GM12878 (cell line): ENCODE results near the gene COQ8B. TPM values are rescaled to one million over a fixed set of nuclear protein-coding genes. Genes with fewer than 3 reads are reported as not detected.

ENCODE experiments used
- ATAC-seq: fragments of 200-7000 bp; cut with Tn5 transposase; 3 replicates; pipeline ENCODE4 v1.9.1; 2020; ENCODE audit warnings: mild to moderate bottlenecking, moderate library complexity
- BruUV-seq: library from RNA; stranded (reverse); fragments of 400-500 nt; replicated peaks from 2 replicates; lab custom pipeline; 2021; lab: Mats Ljungman, UMichigan
- CTCF ChIA-PET: fragments of 300-600 bp; sonication (Branson Sonifier 250); formaldehyde crosslinking; extraction: SDS; loops from one replicate; lab custom pipeline; 2021; ENCODE audit warnings: inconsistent platforms; lab: Yijun Ruan, JAX
- POLR2A ChIA-PET: fragments of 350-600 bp; formaldehyde crosslinking; extraction: SDS; loops from one replicate; lab custom pipeline; 2021; ENCODE audit warnings: inconsistent platforms; lab: Charles Lee
- RAD21 ChIA-PET: fragments of 300-600 bp; sonication (Branson Sonifier 250); formaldehyde crosslinking; loops from one replicate; lab custom pipeline; 2023; ENCODE audit warnings: antibody characterized with exemption; ENCODE audit not compliant: unreplicated experiment; lab: Charles Lee
- SMC1A ChIA-PET: fragments of 300-600 bp; sonication (Branson Sonifier 250); formaldehyde crosslinking; loops from one replicate; lab custom pipeline; 2023; ENCODE audit not compliant: unreplicated experiment, uncharacterized antibody; lab: Charles Lee
- DNase-seq: peaks from one replicate; pipeline ENCODE4 v3.0.0-alpha.2; 2011; ENCODE audit warnings: low read depth, low spot score
- FAIRE-seq: peaks from 3 replicates; lab custom pipeline; 2011; peaks lifted over from hg19 to GRCh38; lab: Jason Lieb, UNC
- H2AFZ ChIP-seq: 2 replicates; pipeline ENCODE4 v1.6.0; 2011; ENCODE audit warnings: low read depth, low read length, control low read depth; ENCODE audit not compliant: control insufficient read depth
- H3K27ac ChIP-seq: 2 replicates; pipeline ENCODE4 v1.5.1; 2011; ENCODE audit warnings: control low read depth; ENCODE audit not compliant: control insufficient read depth, insufficient read depth
- H3K27me3 ChIP-seq, 2 experiments: replicated peaks in 1 of 2; 2 replicates each; pipeline versions ENCODE4 v1.6.0 to v1.6.1; 2011; ENCODE audit warnings: low read length in 1 of 2; ENCODE audit not compliant: control insufficient read depth in 2 of 2, insufficient read depth in 2 of 2
- H3K36me3 ChIP-seq, 2 experiments: 2 replicates each; pipeline ENCODE4 v1.5.1; 2011; ENCODE audit warnings: low read length in 1 of 2; ENCODE audit not compliant: control insufficient read depth in 2 of 2, insufficient read depth in 2 of 2
- H3K4me1 ChIP-seq: 2 replicates; pipeline ENCODE4 v1.6.1; 2011; ENCODE audit warnings: mild to moderate bottlenecking, low read length, moderate library complexity, mixed read lengths; ENCODE audit not compliant: control insufficient read depth, insufficient read depth
- H3K4me2 ChIP-seq: 2 replicates; pipeline ENCODE4 v1.6.0; 2011; ENCODE audit warnings: control low read depth; ENCODE audit not compliant: control insufficient read depth, insufficient read depth
- H3K4me3 ChIP-seq: fragments of 200-600 bp; sonication (generic); 2 replicates; pipeline ENCODE4 v1.5.1; 2016
- H3K79me2 ChIP-seq: 2 replicates; pipeline ENCODE4 v1.6.0; 2011; ENCODE audit warnings: low read length; ENCODE audit not compliant: control insufficient read depth, insufficient read depth
- H3K9ac ChIP-seq: 2 replicates; pipeline ENCODE4 v1.8.0; 2011; ENCODE audit warnings: low read length, control low read depth, mixed read lengths; ENCODE audit not compliant: control insufficient read depth, insufficient read depth
- H3K9me3 ChIP-seq: replicated peaks from 3 replicates; pipeline ENCODE4 v1.5.1; 2011; ENCODE audit warnings: mild to moderate bottlenecking, low read length; ENCODE audit not compliant: control insufficient read depth, insufficient read depth
- H4K20me1 ChIP-seq: 2 replicates; pipeline ENCODE4 v1.6.0; 2011; ENCODE audit not compliant: control insufficient read depth, insufficient read depth
- BCL11A ChIP-seq: IDR thresholded peaks from 2 replicates; pipeline ENCODE4 v1.6.1; 2011; ENCODE audit warnings: low read depth, low read length
- BHLHE40 ChIP-seq, 2 experiments: fragments of 450-650 bp in 1 of 2; IDR thresholded peaks; 2 replicates each; pipeline ENCODE4 v1.6.1; 2011 to 2017; ENCODE audit warnings: low read depth in 2 of 2, borderline replicate concordance in 1 of 2, improper control_type of control experiment in 1 of 2, low read length in 1 of 2, mild to moderate bottlenecking in 1 of 2
- BMI1 ChIP-seq: fragments of 450-650 bp; IDR thresholded peaks from 2 replicates; pipeline ENCODE4 v1.6.1; 2016; ENCODE audit warnings: mild to moderate bottlenecking, moderate library complexity, borderline replicate concordance
- CEBPB ChIP-seq, 2 experiments: fragments of 150-350 bp in 1 of 2; IDR thresholded peaks; 2 replicates each; pipeline ENCODE4 v1.6.1; 2012 to 2014; ENCODE audit warnings: low read depth in 2 of 2, low read length in 2 of 2, borderline replicate concordance in 1 of 2, inconsistent platforms in 1 of 2
- KLF5 ChIP-seq: fragments of 450-650 bp; IDR thresholded peaks from 2 replicates; pipeline ENCODE4 v1.6.1; 2014; ENCODE audit warnings: mild to moderate bottlenecking; ENCODE audit not compliant: partially characterized antibody
- RUNX3 ChIP-seq: IDR thresholded peaks from 2 replicates; pipeline ENCODE4 v1.6.1; 2012; ENCODE audit warnings: low read length, inconsistent platforms
- SIN3A ChIP-seq: IDR thresholded peaks from 2 replicates; pipeline ENCODE4 v1.6.1; 2012; ENCODE audit warnings: low read depth, low read length, improper control_type of control experiment
- ZNF24 ChIP-seq: fragments of 450-650 bp; IDR thresholded peaks from 2 replicates; pipeline ENCODE4 v1.6.1; 2017; ENCODE audit warnings: antibody characterized with exemption, mild to moderate bottlenecking
- WGBS: methylation state at CpG from one replicate; pipeline ENCODE4 v1.1.6; 2016; ENCODE audit warnings: low lambda C conversion rate; ENCODE audit not compliant: insufficient replicate concordance, insufficient coverage; ENCODE audit errors: missing lambda C conversion rate; 5-methylcytosine and 5-hydroxymethylcytosine counted together
- in situ Hi-C: fragments of 300-500 bp; cut with MboI; formaldehyde crosslinking; loops from 9 replicates; pipeline ENCODE4 v1.14.3; 2018; ENCODE audit warnings: mixed read lengths
- intact Hi-C: fragments of 100-400 bp; cut with micrococcal nuclease; formaldehyde crosslinking; loops from one replicate; pipeline ENCODE4 v1.14.2; 2022; ENCODE audit not compliant: unreplicated experiment
- polyA plus RNA-seq, 11 experiments: library from polyadenylated mRNA; depleted of rRNA in 4 of 11; unstranded in 6 of 11; stranded (reverse) in 5 of 11; fragments of >200 nt; fragmentation: Nextera tagmentation in 4 of 11; fragmentation: Illumina TruSeq in 1 of 11; extraction: Ambion mirVana in 4 of 11; extraction: Trizol in 1 of 11; gene quantifications; 1 replicate in 1 of 11; 2 replicates in 10 of 11; pipeline versions ENCODE4 v1.2.1 to v1.2.3, GENCODE V29; 2011 to 2016; ENCODE audit warnings: inconsistent platforms in 2 of 11, missing spikeins in 2 of 11, low read depth in 1 of 11
- total RNA-seq, 4 experiments: library from RNA; depleted of rRNA in 3 of 4; stranded (reverse); fragments of >200 nt in 3 of 4; fragmentation: Illumina TruSeq in 1 of 4; extraction: Trizol in 1 of 4; gene quantifications; 2 replicates each; pipeline versions ENCODE4 v1.2.1 to v1.2.3, GENCODE V29; 2013 to 2021
- TF ChIP-seq, protein P1 (sequence below): IDR thresholded peaks from 2 replicates; pipeline ENCODE4 v1.6.1; 2012; ENCODE audit warnings: low read length, inconsistent platforms
- TF ChIP-seq, protein P2 (sequence below), 3 experiments: IDR thresholded peaks in 2 of 3; conservative IDR thresholded peaks in 1 of 3; 2 replicates each; pipeline ENCODE4 v1.5.1; 2011; ENCODE audit warnings: low read depth in 3 of 3, low read length in 3 of 3, mild to moderate bottlenecking in 3 of 3, control low read depth in 2 of 3, moderate library complexity in 2 of 3, inconsistent platforms in 1 of 3, mixed read lengths in 1 of 3; ENCODE audit not compliant: control insufficient read depth in 2 of 3, insufficient read depth in 1 of 3; ENCODE audit errors: extremely low read depth in 1 of 3
- TF ChIP-seq, protein P3 (sequence below): fragments of 450-650 bp; formaldehyde crosslinking; IDR thresholded peaks from 2 replicates; pipeline ENCODE4 v1.5.0; 2022; ENCODE audit warnings: mild to moderate bottlenecking, missing genetic modification characterization
- TF ChIP-seq, protein P4 (sequence below): IDR thresholded peaks from 2 replicates; pipeline ENCODE4 v1.6.1; 2012; ENCODE audit warnings: low read depth, low read length, improper control_type of control experiment

Gene COQ8B
- total and polyA plus RNA-seq, 10 of the 15 experiments (the other 5 are each of a cell fraction or from before 2014, with no cell fraction given): 0.39 to 37.1 (median 16.8) TPM

DNA sequence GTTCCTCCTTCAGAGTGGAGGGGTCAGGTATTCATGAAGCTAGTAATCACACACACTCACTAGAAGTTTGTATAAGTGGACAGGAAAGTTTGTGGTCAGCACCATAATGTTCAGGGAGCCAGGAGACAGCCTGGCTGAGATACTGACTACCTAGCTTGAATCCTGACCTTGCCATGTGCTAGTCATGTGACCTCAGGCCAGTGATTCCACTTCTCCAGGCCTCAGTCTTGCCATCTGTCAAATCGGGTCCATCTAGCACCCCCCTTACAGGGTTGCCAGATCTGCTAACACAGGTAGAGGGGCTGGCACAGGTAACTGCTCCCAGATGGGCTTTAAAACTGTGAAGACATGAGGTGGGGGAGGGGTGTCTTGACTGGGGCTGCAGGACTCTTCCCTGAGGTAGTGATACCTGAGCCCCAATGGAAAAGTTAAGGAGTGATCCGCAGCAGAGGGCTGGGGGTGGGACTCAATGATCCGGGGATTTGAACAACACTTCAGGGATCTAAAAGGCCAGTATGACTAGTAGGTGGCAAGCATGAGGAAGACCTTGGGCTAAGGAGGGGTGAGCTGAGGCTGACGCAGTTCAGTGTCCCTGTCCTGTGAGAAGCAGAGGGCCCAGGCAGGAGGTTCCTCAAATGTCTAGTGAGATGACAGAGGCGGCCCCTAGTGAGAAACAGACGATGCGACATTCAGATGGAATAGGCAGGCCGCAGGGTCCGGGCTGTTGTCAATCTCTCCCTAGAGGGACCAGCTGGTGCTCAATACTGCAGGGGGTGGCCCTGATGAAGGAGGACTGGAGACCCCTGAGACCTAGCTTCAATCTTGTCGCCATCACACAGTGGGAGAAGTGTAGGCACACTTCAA, 25.1 kb upstream of the COQ8B start:
- H3K4me2 ChIP-seq: no peak overlapping the region
- H3K9ac ChIP-seq: no peak overlapping the region
- no peak for FAIRE-seq
- ChIA-PET CTCF (interaction anchor here (1.4 to 4.5 kb wide), 4 partner anchors 64 to 79 kb away, joined by 5 to 26 read pairs (median 7); no protein-coding TSS in a partner anchor), POLR2A (no interaction called here), SMC1A (interaction anchor here (1.5 kb wide), 1 partner anchor 78 kb away, joined by 3 read pairs; no protein-coding TSS in a partner anchor), RAD21 (no interaction called here)
- TF ChIP-seq BMI1: no peak
- TF ChIP-seq, protein P1, sequence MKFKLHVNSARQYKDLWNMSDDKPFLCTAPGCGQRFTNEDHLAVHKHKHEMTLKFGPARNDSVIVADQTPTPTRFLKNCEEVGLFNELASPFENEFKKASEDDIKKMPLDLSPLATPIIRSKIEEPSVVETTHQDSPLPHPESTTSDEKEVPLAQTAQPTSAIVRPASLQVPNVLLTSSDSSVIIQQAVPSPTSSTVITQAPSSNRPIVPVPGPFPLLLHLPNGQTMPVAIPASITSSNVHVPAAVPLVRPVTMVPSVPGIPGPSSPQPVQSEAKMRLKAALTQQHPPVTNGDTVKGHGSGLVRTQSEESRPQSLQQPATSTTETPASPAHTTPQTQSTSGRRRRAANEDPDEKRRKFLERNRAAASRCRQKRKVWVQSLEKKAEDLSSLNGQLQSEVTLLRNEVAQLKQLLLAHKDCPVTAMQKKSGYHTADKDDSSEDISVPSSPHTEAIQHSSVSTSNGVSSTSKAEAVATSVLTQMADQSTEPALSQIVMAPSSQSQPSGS: no peak
- no peak for TF ChIP-seq RUNX3
- TF ChIP-seq, protein P2, sequence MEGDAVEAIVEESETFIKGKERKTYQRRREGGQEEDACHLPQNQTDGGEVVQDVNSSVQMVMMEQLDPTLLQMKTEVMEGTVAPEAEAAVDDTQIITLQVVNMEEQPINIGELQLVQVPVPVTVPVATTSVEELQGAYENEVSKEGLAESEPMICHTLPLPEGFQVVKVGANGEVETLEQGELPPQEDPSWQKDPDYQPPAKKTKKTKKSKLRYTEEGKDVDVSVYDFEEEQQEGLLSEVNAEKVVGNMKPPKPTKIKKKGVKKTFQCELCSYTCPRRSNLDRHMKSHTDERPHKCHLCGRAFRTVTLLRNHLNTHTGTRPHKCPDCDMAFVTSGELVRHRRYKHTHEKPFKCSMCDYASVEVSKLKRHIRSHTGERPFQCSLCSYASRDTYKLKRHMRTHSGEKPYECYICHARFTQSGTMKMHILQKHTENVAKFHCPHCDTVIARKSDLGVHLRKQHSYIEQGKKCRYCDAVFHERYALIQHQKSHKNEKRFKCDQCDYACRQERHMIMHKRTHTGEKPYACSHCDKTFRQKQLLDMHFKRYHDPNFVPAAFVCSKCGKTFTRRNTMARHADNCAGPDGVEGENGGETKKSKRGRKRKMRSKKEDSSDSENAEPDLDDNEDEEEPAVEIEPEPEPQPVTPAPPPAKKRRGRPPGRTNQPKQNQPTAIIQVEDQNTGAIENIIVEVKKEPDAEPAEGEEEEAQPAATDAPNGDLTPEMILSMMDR (IDR thresholded peaks at IDR 0.05 in 2 of 3, conservative IDR thresholded peaks at IDR 0.05 in 1 of 3; ENCODE audit: control insufficient read depth in 2 of 3, extremely low read depth in 1 of 3, insufficient read depth in 1 of 3, low read depth in 3 of 3, low read length in 3 of 3): no peak
- TF ChIP-seq ZNF24: no peak
- no peak for TF ChIP-seq KLF5
- TF ChIP-seq, protein P3, sequence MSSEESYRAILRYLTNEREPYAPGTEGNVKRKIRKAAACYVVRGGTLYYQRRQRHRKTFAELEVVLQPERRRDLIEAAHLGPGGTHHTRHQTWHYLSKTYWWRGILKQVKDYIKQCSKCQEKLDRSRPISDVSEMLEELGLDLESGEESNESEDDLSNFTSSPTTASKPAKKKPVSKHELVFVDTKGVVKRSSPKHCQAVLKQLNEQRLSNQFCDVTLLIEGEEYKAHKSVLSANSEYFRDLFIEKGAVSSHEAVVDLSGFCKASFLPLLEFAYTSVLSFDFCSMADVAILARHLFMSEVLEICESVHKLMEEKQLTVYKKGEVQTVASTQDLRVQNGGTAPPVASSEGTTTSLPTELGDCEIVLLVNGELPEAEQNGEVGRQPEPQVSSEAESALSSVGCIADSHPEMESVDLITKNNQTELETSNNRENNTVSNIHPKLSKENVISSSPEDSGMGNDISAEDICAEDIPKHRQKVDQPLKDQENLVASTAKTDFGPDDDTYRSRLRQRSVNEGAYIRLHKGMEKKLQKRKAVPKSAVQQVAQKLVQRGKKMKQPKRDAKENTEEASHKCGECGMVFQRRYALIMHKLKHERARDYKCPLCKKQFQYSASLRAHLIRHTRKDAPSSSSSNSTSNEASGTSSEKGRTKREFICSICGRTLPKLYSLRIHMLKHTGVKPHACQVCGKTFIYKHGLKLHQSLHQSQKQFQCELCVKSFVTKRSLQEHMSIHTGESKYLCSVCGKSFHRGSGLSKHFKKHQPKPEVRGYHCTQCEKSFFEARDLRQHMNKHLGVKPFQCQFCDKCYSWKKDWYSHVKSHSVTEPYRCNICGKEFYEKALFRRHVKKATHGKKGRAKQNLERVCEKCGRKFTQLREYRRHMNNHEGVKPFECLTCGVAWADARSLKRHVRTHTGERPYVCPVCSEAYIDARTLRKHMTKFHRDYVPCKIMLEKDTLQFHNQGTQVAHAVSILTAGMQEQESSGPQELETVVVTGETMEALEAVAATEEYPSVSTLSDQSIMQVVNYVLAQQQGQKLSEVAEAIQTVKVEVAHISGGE (CRISPR knock-in tag): no peak
- TF ChIP-seq SIN3A: no peak
- TF ChIP-seq BCL11A: no peak
- TF ChIP-seq CEBPB (IDR thresholded peaks at IDR 0.05; ENCODE audit: borderline replicate concordance in 1 of 2, low read depth in 2 of 2, low read length in 2 of 2): no peak
- TF ChIP-seq, protein P4, sequence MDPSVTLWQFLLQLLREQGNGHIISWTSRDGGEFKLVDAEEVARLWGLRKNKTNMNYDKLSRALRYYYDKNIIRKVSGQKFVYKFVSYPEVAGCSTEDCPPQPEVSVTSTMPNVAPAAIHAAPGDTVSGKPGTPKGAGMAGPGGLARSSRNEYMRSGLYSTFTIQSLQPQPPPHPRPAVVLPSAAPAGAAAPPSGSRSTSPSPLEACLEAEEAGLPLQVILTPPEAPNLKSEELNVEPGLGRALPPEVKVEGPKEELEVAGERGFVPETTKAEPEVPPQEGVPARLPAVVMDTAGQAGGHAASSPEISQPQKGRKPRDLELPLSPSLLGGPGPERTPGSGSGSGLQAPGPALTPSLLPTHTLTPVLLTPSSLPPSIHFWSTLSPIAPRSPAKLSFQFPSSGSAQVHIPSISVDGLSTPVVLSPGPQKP: no peak
- TF ChIP-seq BHLHE40 (IDR thresholded peaks at IDR 0.05; ENCODE audit: borderline replicate concordance in 1 of 2, low read depth in 2 of 2, low read length in 1 of 2): no peak
- H3K27ac ChIP-seq: no peak overlapping the region
- in situ Hi-C loops (no loop called here), intact Hi-C loops (no loop called here)
- WGBS: 96% methylated on average over 10 of the region's 10 CpGs
- H3K4me3 ChIP-seq: no peak overlapping the region
- no TSS peak for BruUV-seq
- H3K79me2 ChIP-seq: no peaks in the 10 kb centered on the region
- no peak for DNase-seq
- no peaks in the 10 kb centered on the region for H4K20me1 ChIP-seq
- no peak for ATAC-seq
- H3K27me3 ChIP-seq: no peaks in the 10 kb centered on the region
- H3K9me3 ChIP-seq: no peaks in the 10 kb centered on the region
- no peaks in the 10 kb centered on the region for H3K4me1 ChIP-seq
- H2AFZ ChIP-seq: no peak overlapping the region
- peaks cover 0 to 1% of the 10 kb centered on the region in 2 experiments; a peak in 3 of 4 replicates for H3K36me3 ChIP-seq
